Measurements from ENCODE around the gene PDCD11. TPM values are rescaled to one million over a fixed set of nuclear protein-coding genes. Genes with fewer than 3 reads are reported as not detected.
"Not testable (repeated sequence)": the region's sequence is repeated elsewhere in the genome, so short reads cannot be mapped to it uniquely, and the experiment has no call there.

Gene PDCD11, protein sequence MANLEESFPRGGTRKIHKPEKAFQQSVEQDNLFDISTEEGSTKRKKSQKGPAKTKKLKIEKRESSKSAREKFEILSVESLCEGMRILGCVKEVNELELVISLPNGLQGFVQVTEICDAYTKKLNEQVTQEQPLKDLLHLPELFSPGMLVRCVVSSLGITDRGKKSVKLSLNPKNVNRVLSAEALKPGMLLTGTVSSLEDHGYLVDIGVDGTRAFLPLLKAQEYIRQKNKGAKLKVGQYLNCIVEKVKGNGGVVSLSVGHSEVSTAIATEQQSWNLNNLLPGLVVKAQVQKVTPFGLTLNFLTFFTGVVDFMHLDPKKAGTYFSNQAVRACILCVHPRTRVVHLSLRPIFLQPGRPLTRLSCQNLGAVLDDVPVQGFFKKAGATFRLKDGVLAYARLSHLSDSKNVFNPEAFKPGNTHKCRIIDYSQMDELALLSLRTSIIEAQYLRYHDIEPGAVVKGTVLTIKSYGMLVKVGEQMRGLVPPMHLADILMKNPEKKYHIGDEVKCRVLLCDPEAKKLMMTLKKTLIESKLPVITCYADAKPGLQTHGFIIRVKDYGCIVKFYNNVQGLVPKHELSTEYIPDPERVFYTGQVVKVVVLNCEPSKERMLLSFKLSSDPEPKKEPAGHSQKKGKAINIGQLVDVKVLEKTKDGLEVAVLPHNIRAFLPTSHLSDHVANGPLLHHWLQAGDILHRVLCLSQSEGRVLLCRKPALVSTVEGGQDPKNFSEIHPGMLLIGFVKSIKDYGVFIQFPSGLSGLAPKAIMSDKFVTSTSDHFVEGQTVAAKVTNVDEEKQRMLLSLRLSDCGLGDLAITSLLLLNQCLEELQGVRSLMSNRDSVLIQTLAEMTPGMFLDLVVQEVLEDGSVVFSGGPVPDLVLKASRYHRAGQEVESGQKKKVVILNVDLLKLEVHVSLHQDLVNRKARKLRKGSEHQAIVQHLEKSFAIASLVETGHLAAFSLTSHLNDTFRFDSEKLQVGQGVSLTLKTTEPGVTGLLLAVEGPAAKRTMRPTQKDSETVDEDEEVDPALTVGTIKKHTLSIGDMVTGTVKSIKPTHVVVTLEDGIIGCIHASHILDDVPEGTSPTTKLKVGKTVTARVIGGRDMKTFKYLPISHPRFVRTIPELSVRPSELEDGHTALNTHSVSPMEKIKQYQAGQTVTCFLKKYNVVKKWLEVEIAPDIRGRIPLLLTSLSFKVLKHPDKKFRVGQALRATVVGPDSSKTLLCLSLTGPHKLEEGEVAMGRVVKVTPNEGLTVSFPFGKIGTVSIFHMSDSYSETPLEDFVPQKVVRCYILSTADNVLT (N-terminal part only)
- total RNA-seq (26.9 TPM), polyA plus RNA-seq (1 to 10 TPM; 7.1 to 10.0 (median 8.5) TPM)

DNA sequence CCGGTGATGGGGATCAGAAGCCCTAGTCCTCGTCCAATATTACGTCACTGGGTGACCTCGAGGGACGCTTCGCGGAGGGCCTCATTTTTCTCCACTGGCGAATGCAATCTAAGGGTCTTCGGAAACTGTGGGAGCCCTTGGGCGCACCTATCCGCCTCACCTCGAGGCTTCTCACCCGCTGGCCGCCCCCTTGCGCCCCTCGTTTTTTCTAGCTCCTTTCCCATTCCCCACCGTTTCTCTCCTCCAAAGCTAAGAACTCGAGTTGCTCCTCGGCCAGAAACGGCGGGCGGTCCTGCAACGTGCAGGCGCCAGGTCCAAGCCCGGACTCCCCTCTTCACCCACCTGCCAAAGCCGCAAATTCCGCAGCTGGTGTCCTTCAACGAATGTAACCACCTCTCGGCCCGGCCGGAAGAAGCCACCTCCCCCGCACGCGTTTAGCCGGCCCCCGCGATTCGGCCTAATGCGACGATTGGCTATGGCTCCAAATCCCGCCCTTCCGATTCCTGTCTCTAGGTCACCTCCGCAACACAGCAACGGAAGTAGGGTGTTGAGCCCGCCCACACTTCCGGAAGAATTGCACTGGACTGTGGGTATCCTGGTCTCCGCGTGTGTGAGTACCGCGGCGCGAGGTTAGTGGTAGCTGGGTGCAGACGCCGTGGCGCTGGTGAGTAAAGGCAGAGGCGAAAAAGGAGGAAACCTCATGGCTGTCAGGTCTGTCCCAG lies at the start of gene PDCD11, which contains the start of gene ATP5MK:
Gene PDCD11 (plus strand): TSS at position 560 of the 722 bp plus-strand sequence. CDS start 1,801 bp downstream, outside the sequence.
Gene ATP5MK (minus strand): TSS at position 409 of the 722 bp plus-strand sequence. CDS start 4,018 bp downstream, outside the sequence.
- Mint-ChIP-seq H3K9me3 (no peaks in the 10 kb centered on the region), H3K27me3 (no peaks in the 10 kb centered on the region), H3K4me3 (peak within 1 kb of the TSS; percentile 94 to 99 (median 98))

DNA sequence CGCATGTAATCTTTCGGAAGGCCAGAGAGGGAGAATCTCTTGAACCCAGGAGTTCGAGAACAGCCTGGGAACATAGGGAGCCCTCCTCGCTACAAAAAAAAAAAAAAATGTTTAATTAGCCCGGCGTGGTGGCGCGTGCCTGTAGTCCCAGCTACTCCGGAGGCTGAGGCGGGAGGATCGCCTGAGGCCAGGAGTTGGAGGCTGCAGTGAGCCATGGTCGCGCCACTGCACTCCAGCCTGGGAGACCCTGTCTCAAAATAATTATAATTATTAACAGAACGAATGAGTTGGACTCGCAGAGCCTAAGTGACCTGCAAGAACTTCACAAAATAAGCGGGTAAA lies 46.3 kb upstream of the PDCD11 start:
- Mint-ChIP-seq H3K4me3 (peak overlapping the region; percentile 65 to 96 (median 90)), H3K27me3 (no peaks in the 10 kb centered on the region), H3K4me1 (peaks cover 4 to 19% (median 10%) of the 10 kb centered on the region in 4 donors), H3K36me3 (peaks cover 4% of the 10 kb centered on the region), H3K27ac (no peak overlapping the region), H3K9me3 (no peaks in the 10 kb centered on the region)
- Histone ChIP-seq H3K4me1 (ENCODE audit: control insufficient read depth, insufficient read depth, low read length, poor library complexity, severe bottlenecking) (peaks cover 10% of the 10 kb centered on the region), H3K27me3 (ENCODE audit: control insufficient read depth, insufficient read depth, low read length) (no peaks in the 10 kb centered on the region), H3K4me3 (ENCODE audit: low read depth, low read length) (peak overlapping the region; percentile 64), H3K9me3 (ENCODE audit: control insufficient read depth in 2 of 2, low read length in 2 of 2) (no peaks in the 10 kb centered on the region), H3K27ac (ENCODE audit: insufficient read depth, low read length, poor library complexity, severe bottlenecking) (peak overlapping the region; percentile 68), H3K36me3 (ENCODE audit: control insufficient read depth, insufficient read depth, low read length) (peaks cover 12% of the 10 kb centered on the region)
- DNase-seq (no peak), ATAC-seq (ENCODE audit: low read depth in 2 of 2) (no peak)

More for the DNA sequence above, at the start of gene PDCD11, which contains the start of gene ATP5MK:
- Histone ChIP-seq H3K27ac (ENCODE audit: insufficient read depth, low read length, poor library complexity, severe bottlenecking) (peak within 1 kb of the TSS; percentile 78), H3K27me3 (ENCODE audit: control insufficient read depth, insufficient read depth, low read length) (no peaks in the 10 kb centered on the region), H3K36me3 (ENCODE audit: control insufficient read depth, insufficient read depth, low read length) (peaks cover 34% of the 10 kb centered on the region), H3K4me3 (ENCODE audit: low read depth, low read length) (peak within 1 kb of the TSS; percentile 93), H3K4me1 (ENCODE audit: control insufficient read depth, insufficient read depth, low read length, poor library complexity, severe bottlenecking) (peaks cover 34% of the 10 kb centered on the region), H3K9me3 (ENCODE audit: control insufficient read depth in 2 of 2, low read length in 2 of 2) (no peaks in the 10 kb centered on the region)
- peaks cover 23 to 63% (median 52%) of the 10 kb centered on the region in 4 donors for H3K4me1 Mint-ChIP-seq
- ATAC-seq (ENCODE audit: low read depth in 2 of 2) (peak; percentile 100), DNase-seq (peak; percentile 93 to 99 (median 94))
- peaks cover 11% of the 10 kb centered on the region for H3K36me3 Mint-ChIP-seq
- H3K27ac Mint-ChIP-seq: peak within 1 kb of the TSS; percentile 79 to 98 (median 94)

DNA sequence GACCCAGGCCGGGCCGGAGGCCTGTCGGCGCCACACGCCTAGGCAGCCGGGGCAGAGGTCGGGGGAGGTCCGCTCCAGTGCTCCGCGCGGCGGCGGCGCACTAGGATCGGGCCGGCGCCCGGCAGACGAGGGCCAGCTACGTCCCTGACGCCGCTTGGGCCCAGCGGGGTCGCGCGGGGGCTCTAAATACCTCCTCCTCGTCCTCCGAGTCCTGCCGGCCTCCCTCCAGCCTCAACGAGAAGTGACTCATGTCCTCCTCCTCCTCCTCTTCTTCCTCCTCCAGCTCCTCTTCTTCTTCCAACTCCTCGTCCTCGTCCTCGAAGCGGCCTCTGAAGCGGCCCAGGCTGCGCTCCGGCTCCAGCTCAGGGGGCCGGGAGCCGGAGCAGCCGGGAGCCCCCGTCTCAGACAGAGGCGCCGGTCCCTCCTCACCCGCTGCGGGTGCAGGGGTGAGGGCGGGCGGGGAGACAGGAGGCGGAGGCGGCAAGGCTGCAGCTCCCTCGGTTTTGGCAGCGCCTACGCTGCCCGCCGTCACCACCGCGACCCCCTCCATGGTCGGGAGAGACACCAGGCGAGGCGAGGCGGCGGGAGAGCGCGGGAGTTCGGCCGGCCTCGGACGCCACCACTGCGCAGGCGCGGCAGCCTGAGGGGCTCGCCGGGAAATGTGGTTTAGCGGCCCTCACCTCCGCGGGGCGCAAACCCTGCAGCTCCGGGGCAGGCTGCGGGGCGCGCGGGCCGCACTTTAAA lies 45.7 kb upstream of the PDCD11 start, which contains the start of gene PCGF6:
Gene PCGF6 (minus strand): TSS at position 624 of the 744 bp plus-strand sequence. CDS start 74 bp downstream, at position 550.
- Histone ChIP-seq H3K4me3 (ENCODE audit: low read depth, low read length) (peak within 1 kb of the TSS; percentile 80), H3K4me1 (ENCODE audit: control insufficient read depth, insufficient read depth, low read length, poor library complexity, severe bottlenecking) (peaks cover 10% of the 10 kb centered on the region), H3K27me3 (ENCODE audit: control insufficient read depth, insufficient read depth, low read length) (no peaks in the 10 kb centered on the region), H3K36me3 (ENCODE audit: control insufficient read depth, insufficient read depth, low read length) (peaks cover 10% of the 10 kb centered on the region), H3K27ac (ENCODE audit: insufficient read depth, low read length, poor library complexity, severe bottlenecking) (peak within 1 kb of the TSS; percentile 68), H3K9me3 (ENCODE audit: control insufficient read depth in 2 of 2, low read length in 2 of 2) (no peaks in the 10 kb centered on the region)
- Mint-ChIP-seq H3K27ac (peak within 1 kb of the TSS; percentile 77 to 89 (median 83)), H3K9me3 (no peaks in the 10 kb centered on the region), H3K36me3 (peaks cover 3% of the 10 kb centered on the region), H3K4me3 (peak within 1 kb of the TSS; percentile 90 to 96 (median 92)), H3K4me1 (peaks cover 4 to 19% (median 10%) of the 10 kb centered on the region in 4 donors), H3K27me3 (no peaks in the 10 kb centered on the region)
- peak; percentile 73 to 84 for ATAC-seq (ENCODE audit: low read depth in 2 of 2)
- peak; percentile 59 to 75 (median 74) for DNase-seq

DNA sequence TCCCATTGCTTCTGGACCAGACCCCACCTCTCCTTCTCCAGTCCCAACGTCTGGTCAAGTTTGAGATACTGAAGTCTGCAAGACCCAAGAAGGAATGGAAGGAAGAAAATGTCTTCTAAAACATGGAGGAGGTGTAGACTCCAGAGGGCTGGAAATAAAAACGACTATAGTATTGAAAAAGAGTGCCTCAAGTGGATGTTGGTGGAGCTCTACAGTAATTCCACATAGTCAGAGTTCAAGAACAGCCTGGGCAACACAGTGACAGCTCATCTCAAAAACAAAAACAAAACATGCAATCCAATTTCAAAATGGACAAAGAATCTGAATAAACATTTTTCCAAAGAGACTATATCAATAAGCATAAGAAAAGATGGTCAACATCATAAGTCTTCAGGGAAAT lies 43.1 kb upstream of the PDCD11 start:
- no peak overlapping the region for H3K27ac ChIP-seq (ENCODE audit: insufficient read depth, low read length, poor library complexity, severe bottlenecking)

DNA sequence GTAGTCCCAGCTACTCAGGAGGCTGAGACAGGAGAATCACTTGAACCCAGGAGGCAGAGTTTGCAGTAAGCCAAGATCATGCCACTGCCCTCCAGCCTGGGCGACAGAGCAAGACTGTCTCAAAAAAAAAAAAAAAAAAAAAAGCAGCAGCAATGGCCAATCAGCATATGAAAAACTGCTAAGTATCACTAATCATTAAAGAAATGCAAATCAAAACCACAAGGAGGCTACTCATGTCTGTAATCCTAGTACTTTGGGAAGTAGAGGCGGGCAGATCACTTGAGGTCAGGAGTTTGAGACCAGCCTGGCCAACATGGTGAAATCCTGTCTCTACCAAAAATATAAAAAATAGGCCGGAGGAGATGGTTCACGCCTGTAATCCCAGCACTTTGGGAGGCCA lies 41.9 kb upstream of the PDCD11 start:
- not testable (repeated sequence) for H3K36me3 Mint-ChIP-seq; H3K9me3 ChIP-seq (ENCODE audit: control insufficient read depth in 2 of 2, low read length in 2 of 2); H3K4me3 ChIP-seq (ENCODE audit: low read depth, low read length); H3K27ac ChIP-seq (ENCODE audit: insufficient read depth, low read length, poor library complexity, severe bottlenecking); ATAC-seq (ENCODE audit: low read depth in 2 of 2); H3K9me3 Mint-ChIP-seq; H3K27ac Mint-ChIP-seq; H3K27me3 Mint-ChIP-seq; H3K36me3 ChIP-seq (ENCODE audit: control insufficient read depth, insufficient read depth, low read length); H3K4me3 Mint-ChIP-seq; DNase-seq; H3K27me3 ChIP-seq (ENCODE audit: control insufficient read depth, insufficient read depth, low read length)
- peaks cover 2 to 10% (median 5%) of the 10 kb centered on the region in 4 donors for H3K4me1 Mint-ChIP-seq
- H3K4me1 ChIP-seq (ENCODE audit: control insufficient read depth, insufficient read depth, low read length, poor library complexity, severe bottlenecking): peaks cover 10% of the 10 kb centered on the region

More for the DNA sequence above, 43.1 kb upstream of the PDCD11 start:
- Mint-ChIP-seq H3K36me3 (no peaks in the 10 kb centered on the region), H3K4me3 (peak overlapping the region in 1 of 4 donors; percentile 15), H3K9me3 (no peaks in the 10 kb centered on the region), H3K27me3 (peaks cover 5% of the 10 kb centered on the region), H3K27ac (no peak overlapping the region), H3K4me1 (peaks cover 4 to 15% (median 7%) of the 10 kb centered on the region in 4 donors)
- DNase-seq: no peak
- Histone ChIP-seq H3K36me3 (ENCODE audit: control insufficient read depth, insufficient read depth, low read length) (no peaks in the 10 kb centered on the region), H3K27me3 (ENCODE audit: control insufficient read depth, insufficient read depth, low read length) (no peaks in the 10 kb centered on the region), H3K9me3 (ENCODE audit: control insufficient read depth in 2 of 2, low read length in 2 of 2) (no peaks in the 10 kb centered on the region), H3K4me1 (ENCODE audit: control insufficient read depth, insufficient read depth, low read length, poor library complexity, severe bottlenecking) (peaks cover 10% of the 10 kb centered on the region), H3K4me3 (ENCODE audit: low read depth, low read length) (no peak overlapping the region)
- no peak for ATAC-seq (ENCODE audit: low read depth in 2 of 2)

DNA sequence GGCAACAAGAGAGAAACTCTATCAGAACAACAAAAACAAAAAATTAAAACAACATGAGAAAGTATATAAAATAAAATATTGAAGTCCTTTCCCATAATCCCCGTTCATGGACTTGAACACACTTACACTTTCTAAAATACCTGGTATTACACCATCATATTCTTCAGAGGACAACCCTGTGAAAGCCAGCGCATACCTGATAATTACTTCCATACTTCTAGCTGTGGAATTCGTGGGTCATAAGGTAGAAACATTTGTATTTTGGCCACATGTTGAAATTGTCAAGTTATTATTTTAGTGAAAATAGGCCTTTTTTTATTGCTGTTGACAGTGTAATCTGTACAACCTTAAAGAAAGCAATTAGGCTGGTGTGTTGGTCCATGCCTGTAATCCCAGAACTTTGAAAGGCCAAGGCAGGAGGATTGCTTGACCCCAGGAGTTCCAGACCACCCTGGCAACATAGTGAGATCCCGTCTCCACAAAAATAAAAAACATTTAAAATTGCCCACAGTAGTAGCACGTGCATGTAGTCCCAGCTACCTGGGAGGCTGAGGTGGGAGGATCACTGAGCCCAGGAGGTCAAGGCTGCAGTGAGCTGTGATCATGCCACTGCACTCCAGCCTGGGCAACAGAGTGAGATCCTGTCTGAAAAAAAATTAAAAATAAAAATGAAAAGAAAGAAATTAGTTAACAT lies 40.4 kb upstream of the PDCD11 start:
- ATAC-seq (ENCODE audit: low read depth in 2 of 2) (no peak), DNase-seq (no peak)
- Histone ChIP-seq H3K27ac (ENCODE audit: insufficient read depth, low read length, poor library complexity, severe bottlenecking) (no peak overlapping the region), H3K4me3 (ENCODE audit: low read depth, low read length) (no peak overlapping the region), H3K9me3 (ENCODE audit: control insufficient read depth in 2 of 2, low read length in 2 of 2) (no peaks in the 10 kb centered on the region), H3K36me3 (ENCODE audit: control insufficient read depth, insufficient read depth, low read length) (no peaks in the 10 kb centered on the region), H3K4me1 (ENCODE audit: control insufficient read depth, insufficient read depth, low read length, poor library complexity, severe bottlenecking) (no peaks in the 10 kb centered on the region), H3K27me3 (ENCODE audit: control insufficient read depth, insufficient read depth, low read length) (no peaks in the 10 kb centered on the region)
- H3K4me3 Mint-ChIP-seq: no peak overlapping the region
- H3K27me3 Mint-ChIP-seq: peaks cover 7% of the 10 kb centered on the region
- H3K27ac Mint-ChIP-seq: no peak overlapping the region
- no peaks in the 10 kb centered on the region for H3K9me3 Mint-ChIP-seq
- peaks cover 0 to 5% (median 4%) of the 10 kb centered on the region in 4 donors for H3K4me1 Mint-ChIP-seq
- H3K36me3 Mint-ChIP-seq: no peaks in the 10 kb centered on the region

Data from CD4-positive, CD25-positive, alpha-beta regulatory T cell (primary cell).